H1 (cell line): Measurements from ENCODE around the gene MOV10L1. TPM values are rescaled to one million over a fixed set of nuclear protein-coding genes. Genes with fewer than 3 reads are reported as not detected.

ENCODE experiments used
- CTCF ChIA-PET: fragments of 300-600 bp; sonication (Branson Sonifier 250); formaldehyde crosslinking; loops from one replicate; lab custom pipeline; 2021; ENCODE audit not compliant: partially characterized antibody; lab: Charles Lee
- POLR2A ChIA-PET: fragments of 300-600 bp; sonication (Branson Sonifier 250); formaldehyde crosslinking; loops from one replicate; lab custom pipeline; 2021; ENCODE audit warnings: inconsistent platforms; ENCODE audit not compliant: partially characterized antibody; lab: Charles Lee
- DNase-seq, 2 experiments: peaks; one replicate each; pipeline versions ENCODE4 v3.0.0 to v3.0.0-alpha.2; 2010 to 2022; ENCODE audit warnings: low spot score in 2 of 2, low read depth in 1 of 2, mixed read lengths in 1 of 2
- FAIRE-seq: peaks from 2 replicates; lab custom pipeline; 2011; peaks lifted over from hg19 to GRCh38; lab: Jason Lieb, UNC
- H2AFZ ChIP-seq: 2 replicates; pipeline ENCODE4 v1.8.1; 2012; ENCODE audit warnings: low read length, inconsistent platforms
- H2AK5ac ChIP-seq: 2 replicates; pipeline ENCODE4 v1.6.1; 2013; ENCODE audit warnings: low read depth, low read length
- H2BK120ac ChIP-seq: replicated peaks from 2 replicates; pipeline ENCODE3; 2013; ENCODE audit warnings: low read depth, low read length, inconsistent platforms
- H2BK12ac ChIP-seq: 2 replicates; pipeline ENCODE4 v1.6.1; 2013; ENCODE audit warnings: low read depth, low read length
- H2BK15ac ChIP-seq: 2 replicates; pipeline ENCODE4 v1.6.1; 2013; ENCODE audit warnings: low read length
- H2BK20ac ChIP-seq: 2 replicates; pipeline ENCODE4 v1.6.1; 2013; ENCODE audit warnings: low read length
- H2BK5ac ChIP-seq: 2 replicates; pipeline ENCODE4 v1.6.1; 2013; ENCODE audit warnings: low read depth, low read length
- H3K14ac ChIP-seq: 2 replicates; pipeline ENCODE4 v1.6.1; 2013; ENCODE audit warnings: inconsistent platforms; ENCODE audit not compliant: insufficient read length
- H3K18ac ChIP-seq: 2 replicates; pipeline ENCODE4 v1.6.1; 2013; ENCODE audit warnings: low read length; ENCODE audit errors: extremely low read depth
- H3K23ac ChIP-seq: 2 replicates; pipeline ENCODE4 v1.6.1; 2013; ENCODE audit warnings: inconsistent platforms; ENCODE audit not compliant: insufficient read length
- H3K23me2 ChIP-seq: 2 replicates; pipeline ENCODE4 v1.6.1; 2013; ENCODE audit warnings: low read depth, low read length
- H3K27ac ChIP-seq: 2 replicates; pipeline ENCODE4 v1.6.1; 2011; ENCODE audit warnings: low read depth, low read length, inconsistent platforms
- H3K27me3 ChIP-seq, 4 experiments: replicated peaks in 1 of 4; 1 replicate in 1 of 4; 2 replicates in 3 of 4; pipeline versions ENCODE4 v1.6.1 to v1.8.1; 2011 to 2013; ENCODE audit warnings: low read length in 3 of 4, mild to moderate bottlenecking in 3 of 4, inconsistent platforms in 2 of 4, mixed read lengths in 2 of 4, moderate library complexity in 1 of 4; ENCODE audit not compliant: control insufficient read depth in 3 of 4, insufficient read depth in 3 of 4; ENCODE audit errors: extremely low read depth in 1 of 4
- H3K36me3 ChIP-seq, 4 experiments: 2 replicates each; pipeline versions ENCODE4 v1.6.1 to v1.8.1; 2011 to 2013; ENCODE audit warnings: mild to moderate bottlenecking in 4 of 4, low read length in 3 of 4, moderate library complexity in 2 of 4, control low read depth in 1 of 4, inconsistent platforms in 1 of 4; ENCODE audit not compliant: insufficient read depth in 4 of 4, control insufficient read depth in 2 of 4
- H3K4ac ChIP-seq: replicated peaks from 2 replicates; pipeline ENCODE3; 2013; ENCODE audit warnings: low read length, low read depth, mixed read lengths, inconsistent platforms; ENCODE audit not compliant: insufficient read length
- H3K4me1 ChIP-seq, 4 experiments: replicated peaks in 1 of 4; 1 replicate in 1 of 4; 2 replicates in 3 of 4; pipeline versions ENCODE4 v1.6.1 to v1.8.1; 2011 to 2013; ENCODE audit warnings: low read length in 3 of 4, inconsistent platforms in 2 of 4, mixed read lengths in 1 of 4; ENCODE audit not compliant: insufficient read depth in 4 of 4, control insufficient read depth in 3 of 4
- H3K4me2 ChIP-seq, 2 experiments: 2 replicates each; pipeline versions ENCODE4 v1.6.1 to v1.8.1; 2011 to 2013; ENCODE audit warnings: low read depth in 2 of 2, low read length in 2 of 2, control low read depth in 1 of 2, inconsistent platforms in 1 of 2, mild to moderate bottlenecking in 1 of 2; ENCODE audit not compliant: insufficient read depth in 1 of 2
- H3K4me3 ChIP-seq, 4 experiments: fragments of 200-600, 300-600 bp in 1 of 4; sonication (generic), shearing (Covaris generic), sonication (Bioruptor Twin) in 1 of 4; 2 replicates each; pipeline versions ENCODE4 v1.5.1 to v1.8.1; 2011 to 2016; ENCODE audit warnings: low read length in 4 of 4, low read depth in 3 of 4, control low read depth in 2 of 4, inconsistent platforms in 2 of 4, mild to moderate bottlenecking in 2 of 4, mixed read lengths in 1 of 4, moderate library complexity in 1 of 4; ENCODE audit not compliant: insufficient read depth in 2 of 4; ENCODE audit errors: extremely low read depth in 1 of 4
- H3K56ac ChIP-seq: replicated peaks from 2 replicates; pipeline ENCODE3; 2013; ENCODE audit warnings: low read depth, mild to moderate bottlenecking, mixed read lengths, low read length, inconsistent platforms; ENCODE audit not compliant: insufficient read length
- H3K79me1 ChIP-seq: 2 replicates; pipeline ENCODE4 v1.6.1; 2013; ENCODE audit warnings: low read depth, low read length, control low read depth
- H3K79me2 ChIP-seq, 2 experiments: 2 replicates each; pipeline versions ENCODE4 v1.6.1 to v1.8.1; 2012 to 2013; ENCODE audit warnings: low read length in 2 of 2, mild to moderate bottlenecking in 2 of 2, inconsistent platforms in 1 of 2; ENCODE audit not compliant: insufficient read depth in 2 of 2, control insufficient read depth in 1 of 2
- H3K9ac ChIP-seq, 4 experiments: replicated peaks in 1 of 4; 1 replicate in 1 of 4; 2 replicates in 3 of 4; pipeline versions ENCODE4 v1.6.1 to v1.8.1; 2011 to 2013; ENCODE audit warnings: low read depth in 3 of 4, low read length in 3 of 4, control low read depth in 2 of 4, mild to moderate bottlenecking in 2 of 4, moderate library complexity in 2 of 4, inconsistent platforms in 1 of 4; ENCODE audit errors: extremely low read depth in 1 of 4
- H3K9me3 ChIP-seq, 2 experiments: 2 replicates each; pipeline versions ENCODE4 v1.6.1 to v1.8.1; 2012 to 2013; ENCODE audit warnings: mild to moderate bottlenecking in 2 of 2, moderate library complexity in 2 of 2, control low read depth in 1 of 2, inconsistent platforms in 1 of 2, low read depth in 1 of 2, low read length in 1 of 2, mixed read lengths in 1 of 2; ENCODE audit not compliant: insufficient read depth in 2 of 2
- H4K20me1 ChIP-seq, 2 experiments: replicated peaks in 1 of 2; 2 replicates each; pipeline versions ENCODE3 to v1.8.1; 2011 to 2013; ENCODE audit warnings: inconsistent platforms in 2 of 2, low read length in 2 of 2, mild to moderate bottlenecking in 1 of 2; ENCODE audit not compliant: insufficient read depth in 2 of 2, control insufficient read depth in 1 of 2
- H4K5ac ChIP-seq: 2 replicates; pipeline ENCODE4 v1.6.1; 2013; ENCODE audit warnings: low read length, low read depth, mixed read lengths, inconsistent platforms; ENCODE audit not compliant: insufficient read length
- H4K8ac ChIP-seq: 2 replicates; pipeline ENCODE4 v1.8.0; 2013; ENCODE audit warnings: mild to moderate bottlenecking, moderate library complexity, low read length, inconsistent platforms; ENCODE audit not compliant: insufficient read depth; ENCODE audit errors: extremely low read depth
- H4K91ac ChIP-seq: replicated peaks from 2 replicates; pipeline ENCODE3; 2013; ENCODE audit warnings: low read length, mixed read lengths, inconsistent platforms; ENCODE audit not compliant: insufficient read length
- ATF3 ChIP-seq: IDR thresholded peaks from 2 replicates; pipeline ENCODE4 v1.6.1; 2011; ENCODE audit warnings: low read depth, mild to moderate bottlenecking, low read length; ENCODE audit not compliant: insufficient read depth
- BACH1 ChIP-seq: IDR thresholded peaks from 2 replicates; pipeline ENCODE4 v1.6.1; 2012; ENCODE audit warnings: low read length, improper control_type of control experiment
- CBX5 ChIP-seq: fragments of 300-800, 300-1000 bp; sonication (generic); IDR thresholded peaks from 2 replicates; pipeline ENCODE4 v1.7.1; 2016; ENCODE audit warnings: antibody characterized with exemption, low read length, low read depth
- CEBPB ChIP-seq: IDR thresholded peaks from 2 replicates; pipeline ENCODE4 v1.6.1; 2012; ENCODE audit warnings: low read depth, low read length
- CREB1 ChIP-seq: IDR thresholded peaks from 2 replicates; pipeline ENCODE4 v1.6.1; 2012; ENCODE audit warnings: inconsistent platforms
- EP300 ChIP-seq, 2 experiments: IDR thresholded peaks; 1 replicate in 1 of 2; 2 replicates in 1 of 2; pipeline ENCODE4 v1.6.1; 2011 to 2012; ENCODE audit warnings: low read depth in 2 of 2, low read length in 2 of 2, mild to moderate bottlenecking in 2 of 2, borderline replicate concordance in 1 of 2, inconsistent platforms in 1 of 2, moderate library complexity in 1 of 2
- GABPA ChIP-seq: IDR thresholded peaks from 2 replicates; pipeline ENCODE4 v1.6.1; 2011; ENCODE audit warnings: mild to moderate bottlenecking, low read length, moderate library complexity, borderline replicate concordance; ENCODE audit not compliant: insufficient read depth
- SAP30 ChIP-seq: fragments of 300-600 bp; sonication (generic); IDR thresholded peaks from 2 replicates; pipeline ENCODE4 v1.7.1; 2012; ENCODE audit warnings: low read length, moderate library complexity, mild to moderate bottlenecking, inconsistent platforms; ENCODE audit not compliant: insufficient read depth, insufficient replicate concordance
- SIX5 ChIP-seq: IDR thresholded peaks from 2 replicates; pipeline ENCODE4 v1.6.1; 2011; ENCODE audit warnings: mild to moderate bottlenecking, low read depth, low read length
- SRF ChIP-seq: IDR thresholded peaks from 2 replicates; pipeline ENCODE4 v1.6.1; 2011; ENCODE audit warnings: mild to moderate bottlenecking, low read depth, low read length, moderate library complexity
- USF2 ChIP-seq: IDR thresholded peaks from 2 replicates; pipeline ENCODE4 v1.6.1; 2011; ENCODE audit warnings: low read length, improper control_type of control experiment
- YY1 ChIP-seq: IDR thresholded peaks from 2 replicates; pipeline ENCODE4 v1.6.1; 2011; ENCODE audit warnings: low read depth, mild to moderate bottlenecking, low read length
- WGBS, 2 experiments: shearing (Covaris generic) in 1 of 2; methylation state at CpG; one replicate each; pipeline versions ENCODE4 v1.1.6 to v1.1.7; 2013 to 2015; ENCODE audit warnings: low lambda C conversion rate in 2 of 2, mixed read lengths in 2 of 2, inconsistent platforms in 1 of 2, low coverage in 1 of 2, missing lambda C conversion rate in 1 of 2; ENCODE audit not compliant: insufficient replicate concordance in 2 of 2, insufficient coverage in 1 of 2, insufficient read length in 1 of 2; ENCODE audit errors: extremely low coverage in 1 of 2, missing lambda C conversion rate in 1 of 2; 5-methylcytosine and 5-hydroxymethylcytosine counted together
- polyA plus RNA-seq, 7 experiments: library from polyadenylated mRNA; depleted of rRNA in 3 of 7; stranded (reverse) in 5 of 7; unstranded in 2 of 7; fragments of >200 nt in 5 of 7; fragments of 200-250 nt in 2 of 7; gene quantifications; 1 replicate in 5 of 7; 2 replicates in 1 of 7; 4 replicates in 1 of 7; pipeline versions ENCODE4 v1.2.1 to v1.2.3, GENCODE V29; 2011 to 2013; ENCODE audit warnings: missing spikeins in 2 of 7, mixed read lengths in 2 of 7
- total RNA-seq: library from RNA; stranded (reverse); fragmentation: NEBNext Ultra II Directional; extraction: Animal tissue kit (Norgen Biotek cat#: 25700); gene quantifications from 2 replicates; pipeline ENCODE4 v1.2.1, GENCODE V29; 2021

Gene MOV10L1
- total and polyA plus RNA-seq, 2 of the 8 experiments (the other 6 are each of a cell fraction or from before 2014, with no cell fraction given), result 0.32 TPM; not detected in 1

GRCh38 chr22:50101870-50102565 is 12.2 kb downstream of the MOV10L1 start:
- Histone ChIP-seq H3K79me2 (no peaks in the 10 kb centered on the region), H3K18ac (no peak overlapping the region), H2BK5ac (no peak overlapping the region), H3K36me3 (no peaks in the 10 kb centered on the region), H2BK120ac (no peak overlapping the region), H4K20me1 (peaks cover 0 to 1% of the 10 kb centered on the region in 2 experiments), H3K4me1 (no peaks in the 10 kb centered on the region), H2BK20ac (no peak overlapping the region), H2AFZ (no peak overlapping the region), H3K4me2 (no peak overlapping the region), H3K14ac (no peak overlapping the region), H4K5ac (no peak overlapping the region), H2BK15ac (no peak overlapping the region), H3K23me2 (no peaks in the 10 kb centered on the region), H3K4me3 (no peak overlapping the region), H4K91ac (no peak overlapping the region), H2BK12ac (no peak overlapping the region), H3K23ac (no peak overlapping the region), H3K9ac (no peak overlapping the region), H3K9me3 (no peaks in the 10 kb centered on the region), H3K4ac (no peak overlapping the region), H3K27ac (no peak overlapping the region), H3K56ac (no peak overlapping the region), H4K8ac (no peak overlapping the region), H3K27me3 (no peaks in the 10 kb centered on the region; a peak in 2 of 7 replicates), H2AK5ac (no peak overlapping the region), H3K79me1 (no peaks in the 10 kb centered on the region)
- FAIRE-seq (no peak), DNase-seq (no peak)
- WGBS, 2 experiments, result 82% methylated on average over 10 of the region's 10 CpGs; no CpG with 5 or more reads in 1 of the 2 experiments
- POLR2A ChIA-PET, result no interaction called here
- CTCF ChIA-PET, result interaction anchor here (0.8 to 1.5 kb wide), 3 partner anchors 9 to 168 kb away, joined by 3 read pairs; no protein-coding TSS in a partner anchor
- TF ChIP-seq GABPA (no peak), CEBPB (no peak), SRF (no peak), BACH1 (no peak), EP300 (IDR thresholded peaks at IDR 0.05; ENCODE audit: borderline replicate concordance in 1 of 2, low read depth in 2 of 2, low read length in 2 of 2) (no peak), ATF3 (no peak), YY1 (no peak), SIX5 (no peak), SAP30 (no peak), USF2 (no peak), CREB1 (no peak), CBX5 (no peak)
